Measurements from ENCODE around the gene MAPK6. TPM values are rescaled to one million over a fixed set of nuclear protein-coding genes. Genes with fewer than 3 reads are reported as not detected.

The MAPK6 gene
- total and polyA plus RNA-seq, 2 donors (not counting 1 experiment from before 2014, with no cell fraction given), result 3.2 to 17.9 TPM

DNA sequence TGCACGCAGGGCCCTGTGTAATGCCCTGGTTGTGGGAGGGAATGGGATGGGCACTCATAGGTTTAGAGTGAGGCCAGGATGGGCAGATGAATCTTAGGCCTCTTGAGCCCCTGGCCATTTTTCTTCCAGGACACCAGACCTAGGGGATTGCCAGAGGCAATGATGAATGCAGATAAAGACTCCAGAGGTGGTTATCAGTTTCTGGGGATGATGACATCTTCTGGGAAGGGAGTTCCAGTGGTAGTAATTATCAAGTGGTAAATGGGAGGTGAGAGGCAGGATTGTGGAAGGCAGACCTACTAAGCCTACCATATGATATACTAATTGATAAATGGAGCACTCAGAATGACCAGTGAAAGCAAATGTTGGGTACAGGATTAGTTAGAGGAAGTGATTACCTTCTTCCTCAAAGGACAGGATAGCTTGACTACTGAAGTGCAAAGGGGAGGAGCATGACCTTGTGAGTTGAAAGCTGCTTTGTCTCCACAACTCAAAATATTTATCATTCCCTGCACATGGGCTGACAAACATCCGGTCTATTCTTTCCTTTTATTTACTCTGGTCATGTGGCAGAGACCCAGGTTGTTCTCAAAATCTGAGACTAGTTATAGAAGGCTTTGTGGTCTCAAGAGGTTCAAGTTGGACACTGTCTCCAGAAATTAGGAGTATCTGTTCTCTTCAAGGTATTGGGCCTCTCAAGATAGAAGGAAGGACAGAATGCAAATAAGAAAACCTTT, 10.2 kb upstream of the MAPK6 start:
- TF ChIP-seq, protein P1, sequence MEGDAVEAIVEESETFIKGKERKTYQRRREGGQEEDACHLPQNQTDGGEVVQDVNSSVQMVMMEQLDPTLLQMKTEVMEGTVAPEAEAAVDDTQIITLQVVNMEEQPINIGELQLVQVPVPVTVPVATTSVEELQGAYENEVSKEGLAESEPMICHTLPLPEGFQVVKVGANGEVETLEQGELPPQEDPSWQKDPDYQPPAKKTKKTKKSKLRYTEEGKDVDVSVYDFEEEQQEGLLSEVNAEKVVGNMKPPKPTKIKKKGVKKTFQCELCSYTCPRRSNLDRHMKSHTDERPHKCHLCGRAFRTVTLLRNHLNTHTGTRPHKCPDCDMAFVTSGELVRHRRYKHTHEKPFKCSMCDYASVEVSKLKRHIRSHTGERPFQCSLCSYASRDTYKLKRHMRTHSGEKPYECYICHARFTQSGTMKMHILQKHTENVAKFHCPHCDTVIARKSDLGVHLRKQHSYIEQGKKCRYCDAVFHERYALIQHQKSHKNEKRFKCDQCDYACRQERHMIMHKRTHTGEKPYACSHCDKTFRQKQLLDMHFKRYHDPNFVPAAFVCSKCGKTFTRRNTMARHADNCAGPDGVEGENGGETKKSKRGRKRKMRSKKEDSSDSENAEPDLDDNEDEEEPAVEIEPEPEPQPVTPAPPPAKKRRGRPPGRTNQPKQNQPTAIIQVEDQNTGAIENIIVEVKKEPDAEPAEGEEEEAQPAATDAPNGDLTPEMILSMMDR (IDR thresholded peaks at IDR 0.05), result no peak
- TF ChIP-seq EZH2 (IDR thresholded peaks at IDR 0.05; ENCODE audit: borderline replicate concordance, insufficient read depth, low read depth, low read length, poor library complexity, severe bottlenecking), result no peak
- H3K27ac ChIP-seq (ENCODE audit: low read length in 2 of 2), result no peak overlapping the region
- CTCF ChIA-PET, result no interaction called here
- no peaks in the 10 kb centered on the region for H3K9me3 Mint-ChIP-seq (ENCODE audit: insufficient read depth)
- no peak overlapping the region for H2AFZ ChIP-seq (ENCODE audit: insufficient read depth, low read depth, low read length, poor library complexity, severe bottlenecking)
- H3K4me1 Mint-ChIP-seq, result peaks cover 33% of the 10 kb centered on the region
- H3K4me3 ChIP-seq (ENCODE audit: control extremely low read depth in 1 of 5, extremely low read depth in 1 of 5, insufficient read depth in 1 of 5, low read depth in 2 of 5, low read length in 4 of 5), result no peak overlapping the region
- peak overlapping the region; percentile 56 for H3K27ac Mint-ChIP-seq
- 92% methylated on average over 1 of the region's 2 CpGs for WGBS (ENCODE audit: insufficient coverage)
- H3K4me3 Mint-ChIP-seq, result peak overlapping the region; percentile 9
- POLR2A ChIA-PET, result no interaction called here
- intact Hi-C loops (cut with micrococcal nuclease), result loop anchor here (5.0 kb wide), 1 partner anchor 38 kb away; no protein-coding TSS in a partner anchor
- no peaks in the 10 kb centered on the region for H3K27me3 Mint-ChIP-seq
- H3K9ac ChIP-seq (ENCODE audit: low read length), result no peak overlapping the region
- no peaks in the 10 kb centered on the region for H3K36me3 ChIP-seq (replicated peaks in 1 of 2; ENCODE audit: control extremely low read depth in 1 of 2, control insufficient read depth in 1 of 2, extremely low read depth in 1 of 2, insufficient read depth in 2 of 2, low read length in 1 of 2)
- no peaks in the 10 kb centered on the region for H3K9me3 ChIP-seq (ENCODE audit: control extremely low read depth in 1 of 3, control insufficient read depth in 2 of 3, insufficient read depth in 1 of 3, low read length in 2 of 3)
- H3K4me2 ChIP-seq (replicated peaks; ENCODE audit: low read depth, low read length, poor library complexity, severe bottlenecking), result peak overlapping the region; percentile 10
- H3K4me1 ChIP-seq (ENCODE audit: control insufficient read depth in 2 of 2, insufficient read depth in 2 of 2, low read length in 2 of 2), result peaks cover 20 to 31% of the 10 kb centered on the region in 2 donors
- H4K20me1 ChIP-seq (ENCODE audit: control insufficient read depth, insufficient read depth, low read length, poor library complexity, severe bottlenecking), result no peaks in the 10 kb centered on the region
- no peaks in the 10 kb centered on the region for H3K79me2 ChIP-seq (ENCODE audit: control insufficient read depth, insufficient read depth, low read length)
- DNase-seq (peak; percentile 38), ATAC-seq (ENCODE audit: low read depth) (peak; percentile 76)
- no peaks in the 10 kb centered on the region for H3K27me3 ChIP-seq (replicated peaks in 1 of 4; ENCODE audit: control extremely low read depth in 1 of 4, control insufficient read depth in 3 of 4, insufficient read depth in 4 of 4, low read length in 3 of 4)
